ENCODE data around the gene GPATCH4.

GRCh38 chr1:156574039-156574633 lies 27.1 kb downstream of the GPATCH4 start:
- TF ChIP-seq SUZ12 (IDR thresholded peaks at IDR 0.05; ENCODE audit: extremely low read depth, insufficient read depth, insufficient read length) (no peak), YY1 (IDR thresholded peaks at IDR 0.05; ENCODE audit: insufficient read depth, insufficient read length) (no peak), ZNF274 (IDR thresholded peaks at IDR 0.05; ENCODE audit: low read depth, low read length) (no peak)
